Bronchial epithelial cell (primary cell): ENCODE results near the gene CPNE4. TPM values are rescaled to one million over a fixed set of nuclear protein-coding genes. Genes with fewer than 3 reads are reported as not detected.

Source experiments
- DNase-seq: peaks from one replicate; pipeline ENCODE4 v3.0.0-alpha.2; 2010; ENCODE audit warnings: low read depth
- FAIRE-seq: peaks from 2 replicates; lab custom pipeline; 2011; peaks lifted over from hg19 to GRCh38; lab: Jason Lieb, UNC
- H3K27me3 ChIP-seq: 2 replicates; pipeline ENCODE4 v1.5.1; 2011; ENCODE audit warnings: low read length; ENCODE audit not compliant: control insufficient read depth, insufficient read depth
- H3K36me3 ChIP-seq: 2 replicates; pipeline ENCODE4 v1.5.1; 2011; ENCODE audit warnings: low read length; ENCODE audit not compliant: control insufficient read depth, insufficient read depth
- H3K4me3 ChIP-seq: 2 replicates; pipeline ENCODE4 v1.5.1; 2011; ENCODE audit warnings: mild to moderate bottlenecking, low read depth, low read length, control low read depth
- CTCF ChIP-seq: IDR thresholded peaks from 2 replicates; pipeline ENCODE4 v1.5.1; 2011; ENCODE audit warnings: mild to moderate bottlenecking, moderate library complexity, low read length, control low read depth, inconsistent platforms; ENCODE audit not compliant: insufficient read depth, severe bottlenecking
- total RNA-seq: library from RNA; depleted of rRNA; stranded (reverse); fragments of >200 nt; gene quantifications from 2 replicates; pipeline ENCODE4 v1.2.1, GENCODE V29; 2014

Gene CPNE4
- total RNA-seq, 1 donor from 2014 or later = under 0.01 TPM

GRCh38 chr3:131907796-131908195 lies 127.0 kb downstream of the CPNE4 start:
- no peaks in the 10 kb centered on the region for H3K36me3 ChIP-seq
- no peak for DNase-seq
- TF ChIP-seq CTCF = no peak
- no peaks in the 10 kb centered on the region for H3K27me3 ChIP-seq
- H3K4me3 ChIP-seq = no peak overlapping the region
- no peak for FAIRE-seq

DNA sequence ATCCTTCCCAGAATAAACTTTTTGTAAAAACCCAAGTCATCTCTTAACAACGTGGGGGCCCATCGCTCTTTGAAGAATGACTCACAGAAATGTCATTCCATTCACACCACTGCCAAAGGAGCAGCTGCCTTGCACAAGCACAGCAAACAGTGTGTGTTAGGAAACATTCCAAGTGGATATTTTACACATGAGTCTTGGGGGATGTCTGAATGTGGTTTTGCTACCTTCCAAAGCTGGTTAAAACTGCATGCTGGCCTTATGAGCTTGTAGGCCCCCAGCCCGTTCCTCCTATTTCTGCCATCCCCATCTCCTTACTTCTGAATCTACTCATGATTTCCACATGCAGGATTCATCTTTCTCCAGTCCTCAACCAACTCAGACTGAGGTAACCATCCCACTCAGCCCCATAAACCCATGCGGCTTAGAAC lies 130.8 kb downstream of the CPNE4 start:
- FAIRE-seq = no peak
- Histone ChIP-seq H3K27me3 (no peaks in the 10 kb centered on the region), H3K36me3 (no peaks in the 10 kb centered on the region), H3K4me3 (no peak overlapping the region)
- peak; percentile 91 for DNase-seq
- no peak for TF ChIP-seq CTCF

DNA sequence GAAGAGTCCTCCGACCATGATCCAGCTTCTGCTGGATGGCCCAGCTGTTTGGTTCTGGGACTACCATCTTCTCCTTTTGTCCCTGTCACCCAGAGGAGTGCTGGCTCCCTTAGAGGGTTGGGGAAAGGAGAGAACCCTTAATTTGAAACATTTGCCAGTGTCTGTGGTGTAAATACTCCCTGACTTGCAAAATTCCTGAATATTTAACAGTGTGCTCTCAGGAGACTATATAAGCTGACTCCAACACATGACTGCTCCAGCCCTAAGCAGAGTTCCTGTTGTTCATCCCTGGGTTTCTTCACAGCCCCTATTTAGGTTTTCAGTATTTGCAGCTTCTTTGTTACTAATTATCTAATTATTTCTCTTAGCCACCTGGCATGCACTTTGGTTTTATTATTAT lies 133.1 kb downstream of the CPNE4 start:
- DNase-seq (no peak), FAIRE-seq (no peak)
- Histone ChIP-seq H3K36me3 (no peaks in the 10 kb centered on the region), H3K4me3 (no peak overlapping the region), H3K27me3 (no peaks in the 10 kb centered on the region)
- no peak for TF ChIP-seq CTCF

GRCh38 chr3:131900891-131901290 lies 133.9 kb downstream of the CPNE4 start:
- DNase-seq (no peak), FAIRE-seq (no peak)
- H3K4me3 ChIP-seq = no peak overlapping the region
- H3K36me3 ChIP-seq = no peaks in the 10 kb centered on the region
- TF ChIP-seq CTCF = no peak
- no peaks in the 10 kb centered on the region for H3K27me3 ChIP-seq

GRCh38 chr3:131899021-131899420 lies 135.8 kb downstream of the CPNE4 start:
- DNase-seq (no peak), FAIRE-seq (no peak)
- TF ChIP-seq CTCF = no peak
- Histone ChIP-seq H3K27me3 (no peaks in the 10 kb centered on the region), H3K4me3 (no peak overlapping the region), H3K36me3 (no peaks in the 10 kb centered on the region)

- TF ChIP-seq CTCF = no peak
- DNase-seq (no peak), FAIRE-seq (no peak)
- no peaks in the 10 kb centered on the region for H3K27me3 ChIP-seq
- no peaks in the 10 kb centered on the region for H3K36me3 ChIP-seq
- H3K4me3 ChIP-seq = no peak overlapping the region
Measured at GRCh38 chr3:131898346-131898745, 136.5 kb downstream of the CPNE4 start.
